Heart left ventricle (tissue), 13 donors: Measurements from ENCODE around the gene ITGB3BP.

Experiments
- POLR2A ChIP-seq, 2 donors: fragments of 450-650 bp; IDR thresholded peaks; one replicate each; pipeline ENCODE4 v1.6.1; 2017; ENCODE audit warnings: antibody characterized with exemption in 2 of 2, mild to moderate bottlenecking in 2 of 2, moderate library complexity in 2 of 2
- TF ChIP-seq, protein P1 (sequence below), 12 donors: fragments of 200-600 bp; sonication (generic) in 4 of 12; IDR thresholded peaks; one replicate each; pipeline versions ENCODE4 v1.5.0 to v1.8.0; 2018 to 2022; ENCODE audit warnings: antibody characterized with exemption in 12 of 12, mild to moderate bottlenecking in 5 of 12
- donor health status: ischemic (EF 13 %, LVEDD 7.1; RV severe dilation, severe dysfunction).
- donor health status: DM: no; HTN: yes; CAD: no.
- donor health status: DM: no; HTN: no; CAD: no.
- donor health status: ischemic (EF 25% LVEDD 6.9; RV normal size, moderate dysfunction).
- donor health status: ischemic (EF 25% LVEDD 5.7; RV mildly dilated, moderate dysfunction).
- donor health status: ischemic (EF 35%, LVEDD 5.7; RV mildly dilated, moderate dysfunction).
- donor health status: nonischemic (EF 11% LVEDD 7.7; RV severe dilation, severe dysfunction).
- donor health status: DM: yes; HTN: yes; CAD: no.
- donor health status: PGD.
- donor health status: ischemic (EF 29% LVEDD 5.4; RV normal size, mild dysfunction).
- donor health status: nonischemic (EF 23%, LVEDD 6.1; RV moderate dilation, normal function).

GRCh38 chr1:63453232-63453631 is 69.8 kb downstream of the ITGB3BP start:
- TF ChIP-seq, protein P1, sequence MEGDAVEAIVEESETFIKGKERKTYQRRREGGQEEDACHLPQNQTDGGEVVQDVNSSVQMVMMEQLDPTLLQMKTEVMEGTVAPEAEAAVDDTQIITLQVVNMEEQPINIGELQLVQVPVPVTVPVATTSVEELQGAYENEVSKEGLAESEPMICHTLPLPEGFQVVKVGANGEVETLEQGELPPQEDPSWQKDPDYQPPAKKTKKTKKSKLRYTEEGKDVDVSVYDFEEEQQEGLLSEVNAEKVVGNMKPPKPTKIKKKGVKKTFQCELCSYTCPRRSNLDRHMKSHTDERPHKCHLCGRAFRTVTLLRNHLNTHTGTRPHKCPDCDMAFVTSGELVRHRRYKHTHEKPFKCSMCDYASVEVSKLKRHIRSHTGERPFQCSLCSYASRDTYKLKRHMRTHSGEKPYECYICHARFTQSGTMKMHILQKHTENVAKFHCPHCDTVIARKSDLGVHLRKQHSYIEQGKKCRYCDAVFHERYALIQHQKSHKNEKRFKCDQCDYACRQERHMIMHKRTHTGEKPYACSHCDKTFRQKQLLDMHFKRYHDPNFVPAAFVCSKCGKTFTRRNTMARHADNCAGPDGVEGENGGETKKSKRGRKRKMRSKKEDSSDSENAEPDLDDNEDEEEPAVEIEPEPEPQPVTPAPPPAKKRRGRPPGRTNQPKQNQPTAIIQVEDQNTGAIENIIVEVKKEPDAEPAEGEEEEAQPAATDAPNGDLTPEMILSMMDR (IDR thresholded peaks at IDR 0.05): no peak
- TF ChIP-seq POLR2A (IDR thresholded peaks at IDR 0.05): no peak
